ENCODE results near the gene CNOT2. TPM values are rescaled to one million over a fixed set of nuclear protein-coding genes. Genes with fewer than 3 reads are reported as not detected.
A peak's percentile ranks its signal among the peaks of the same experiment; 100 is the strongest.

CNOT2 gene
- total and polyA plus RNA-seq, 2 donors (not counting 1 experiment from before 2014, with no cell fraction given): 65.0 to 120 TPM

GRCh38 chr12:70249903-70250302 is 6.7 kb downstream of the CNOT2 start:
- H3K4me1 Mint-ChIP-seq: peaks cover 64% of the 10 kb centered on the region
- H3K79me2 ChIP-seq (ENCODE audit: control insufficient read depth, insufficient read depth, low read length): peaks cover 100% of the 10 kb centered on the region
- H3K9me3 ChIP-seq (ENCODE audit: control extremely low read depth in 1 of 3, control insufficient read depth in 2 of 3, insufficient read depth in 1 of 3, low read length in 2 of 3): no peaks in the 10 kb centered on the region
- no peak for TF ChIP-seq CTCF (IDR thresholded peaks at IDR 0.05)
- TF ChIP-seq EZH2 (IDR thresholded peaks at IDR 0.05; ENCODE audit: borderline replicate concordance, insufficient read depth, low read depth, low read length, poor library complexity, severe bottlenecking): no peak
- H3K9ac ChIP-seq (ENCODE audit: low read length): no peak overlapping the region
- ATAC-seq (ENCODE audit: low read depth): no peak
- no peak overlapping the region for H3K4me3 ChIP-seq (ENCODE audit: control extremely low read depth in 1 of 5, extremely low read depth in 1 of 5, insufficient read depth in 1 of 5, low read depth in 2 of 5, low read length in 4 of 5)
- no peaks in the 10 kb centered on the region for H3K9me3 Mint-ChIP-seq (ENCODE audit: insufficient read depth)
- H3K4me1 ChIP-seq (ENCODE audit: control insufficient read depth in 2 of 2, insufficient read depth in 2 of 2, low read length in 2 of 2): peaks cover 6 to 11% of the 10 kb centered on the region in 2 donors
- WGBS (ENCODE audit: insufficient coverage): 100% methylated on average over 1 of the region's 2 CpGs
- H3K27me3 ChIP-seq (replicated peaks in 1 of 4; ENCODE audit: control extremely low read depth in 1 of 4, control insufficient read depth in 3 of 4, insufficient read depth in 4 of 4, low read length in 3 of 4): no peaks in the 10 kb centered on the region
- peaks cover 50% of the 10 kb centered on the region for H4K20me1 ChIP-seq (ENCODE audit: control insufficient read depth, insufficient read depth, low read length, poor library complexity, severe bottlenecking)
- no peak for DNase-seq
- intact Hi-C loops (cut with micrococcal nuclease): no loop called here
- H2AFZ ChIP-seq (ENCODE audit: insufficient read depth, low read depth, low read length, poor library complexity, severe bottlenecking): no peak overlapping the region
- H3K4me2 ChIP-seq (replicated peaks; ENCODE audit: low read depth, low read length, poor library complexity, severe bottlenecking): no peak overlapping the region
- no peaks in the 10 kb centered on the region for H3K27me3 Mint-ChIP-seq
- ChIA-PET CTCF (no interaction called here), POLR2A (no interaction called here)
- H3K4me3 Mint-ChIP-seq: no peak overlapping the region
- peaks cover 0 to 10% of the 10 kb centered on the region in 2 experiments for H3K36me3 ChIP-seq (replicated peaks in 1 of 2; ENCODE audit: control extremely low read depth in 1 of 2, control insufficient read depth in 1 of 2, extremely low read depth in 1 of 2, insufficient read depth in 2 of 2, low read length in 1 of 2)
- H3K27ac Mint-ChIP-seq: no peak overlapping the region
- H3K27ac ChIP-seq (ENCODE audit: low read length in 2 of 2): peak overlapping the region in 1 of 2 donors; percentile 12

- Histone ChIP-seq H3K27me3 (replicated peaks in 1 of 4; ENCODE audit: control extremely low read depth in 1 of 4, control insufficient read depth in 3 of 4, insufficient read depth in 4 of 4, low read length in 3 of 4) (no peaks in the 10 kb centered on the region), H3K4me2 (replicated peaks; ENCODE audit: low read depth, low read length, poor library complexity, severe bottlenecking) (no peak overlapping the region), H3K79me2 (ENCODE audit: control insufficient read depth, insufficient read depth, low read length) (peaks cover 99% of the 10 kb centered on the region), H4K20me1 (ENCODE audit: control insufficient read depth, insufficient read depth, low read length, poor library complexity, severe bottlenecking) (peaks cover 55% of the 10 kb centered on the region), H3K36me3 (replicated peaks in 1 of 2; ENCODE audit: control extremely low read depth in 1 of 2, control insufficient read depth in 1 of 2, extremely low read depth in 1 of 2, insufficient read depth in 2 of 2, low read length in 1 of 2) (peaks cover 0 to 10% of the 10 kb centered on the region in 2 experiments), H2AFZ (ENCODE audit: insufficient read depth, low read depth, low read length, poor library complexity, severe bottlenecking) (no peak overlapping the region), H3K9me3 (ENCODE audit: control extremely low read depth in 1 of 3, control insufficient read depth in 2 of 3, insufficient read depth in 1 of 3, low read length in 2 of 3) (no peaks in the 10 kb centered on the region), H3K27ac (ENCODE audit: low read length in 2 of 2) (no peak overlapping the region), H3K4me1 (ENCODE audit: control insufficient read depth in 2 of 2, insufficient read depth in 2 of 2, low read length in 2 of 2) (peaks cover 5 to 10% of the 10 kb centered on the region in 2 donors), H3K9ac (ENCODE audit: low read length) (no peak overlapping the region), H3K4me3 (ENCODE audit: control extremely low read depth in 1 of 5, extremely low read depth in 1 of 5, insufficient read depth in 1 of 5, low read depth in 2 of 5, low read length in 4 of 5) (no peak overlapping the region)
- ATAC-seq (ENCODE audit: low read depth) (no peak), DNase-seq (no peak)
- Mint-ChIP-seq H3K27me3 (no peaks in the 10 kb centered on the region), H3K4me1 (peaks cover 64% of the 10 kb centered on the region), H3K9me3 (ENCODE audit: insufficient read depth) (no peaks in the 10 kb centered on the region), H3K4me3 (no peak overlapping the region), H3K27ac (no peak overlapping the region)
- intact Hi-C loops (cut with micrococcal nuclease): no loop called here
- no CpG with 5 or more reads among the region's 2 CpGs for WGBS (ENCODE audit: insufficient coverage)
- ChIA-PET CTCF (no interaction called here), POLR2A (no interaction called here)
- no peak for TF ChIP-seq EZH2 (IDR thresholded peaks at IDR 0.05; ENCODE audit: borderline replicate concordance, insufficient read depth, low read depth, low read length, poor library complexity, severe bottlenecking)
- no peak for TF ChIP-seq CTCF (IDR thresholded peaks at IDR 0.05)
These were observed 8.0 kb downstream of the CNOT2 start for GRCh38 chr12:70251226-70251625.

Measured in B cell (primary cell).